Measurements from ENCODE around the gene DLST.

The DLST gene

GRCh38 chr14:74947353-74948227, 65.9 kb downstream of the DLST start:
- H3K36me3 ChIP-seq: peaks cover 8 to 36% (median 29%) of the 10 kb centered on the region in 3 donors
- intact Hi-C loops (cut with DNase I; ENCODE audit: low total_unique reads): loop anchor here (2.0 to 5.0 kb wide), 2 partner anchors 65 to 135 kb away; no protein-coding TSS in a partner anchor
- no peaks in the 10 kb centered on the region for H3K27me3 ChIP-seq
- no peak for TF ChIP-seq CTCF (IDR thresholded peaks at IDR 0.05)
- peaks cover 0 to 57% (median 45%) of the 10 kb centered on the region in 4 donors for H3K4me1 ChIP-seq
- H3K9me3 ChIP-seq: no peaks in the 10 kb centered on the region
- peak overlapping the region; percentile 67 to 79 for H3K27ac ChIP-seq
- no peak for DNase-seq
- H3K4me3 ChIP-seq: no peak overlapping the region

GRCh38 chr14:74948228-74949175, 66.8 kb downstream of the DLST start:
- peak in 1 of 2 donors; percentile 5 for DNase-seq
- H3K27me3 ChIP-seq: no peaks in the 10 kb centered on the region
- no peaks in the 10 kb centered on the region for H3K9me3 ChIP-seq
- intact Hi-C loops (cut with DNase I; ENCODE audit: low total_unique reads): loop anchor here (2.0 to 5.0 kb wide), 2 partner anchors 64 to 134 kb away; no protein-coding TSS in a partner anchor
- H3K4me3 ChIP-seq: no peak overlapping the region
- peaks cover 0 to 60% (median 50%) of the 10 kb centered on the region in 4 donors for H3K4me1 ChIP-seq
- TF ChIP-seq CTCF (IDR thresholded peaks at IDR 0.05): no peak
- peaks cover 8 to 36% (median 26%) of the 10 kb centered on the region in 3 donors for H3K36me3 ChIP-seq
- peak overlapping the region; percentile 76 to 79 for H3K27ac ChIP-seq

- peaks cover 8 to 35% (median 26%) of the 10 kb centered on the region in 3 donors for H3K36me3 ChIP-seq
- H3K9me3 ChIP-seq: no peaks in the 10 kb centered on the region
- no peaks in the 10 kb centered on the region for H3K27me3 ChIP-seq
- H3K4me1 ChIP-seq: peaks cover 0 to 67% (median 57%) of the 10 kb centered on the region in 4 donors
- intact Hi-C loops (cut with DNase I; ENCODE audit: low total_unique reads): loop anchor here (2.0 to 5.0 kb wide), 2 partner anchors 63 to 134 kb away; no protein-coding TSS in a partner anchor
- H3K27ac ChIP-seq: peak overlapping the region; percentile 76 to 79
- TF ChIP-seq CTCF (IDR thresholded peaks at IDR 0.05): no peak
- no peak overlapping the region for H3K4me3 ChIP-seq
- peak in 1 of 2 donors; percentile 15 for DNase-seq
Observed at GRCh38 chr14:74949191-74949601, 67.5 kb downstream of the DLST start.

- H3K9me3 ChIP-seq: no peaks in the 10 kb centered on the region
- H3K27ac ChIP-seq: peak overlapping the region; percentile 76 to 79
- H3K4me1 ChIP-seq: peaks cover 0 to 74% (median 61%) of the 10 kb centered on the region in 4 donors
- intact Hi-C loops (cut with DNase I; ENCODE audit: low total_unique reads): loop anchor here (2.0 to 10.0 kb wide), 3 partner anchors 62 to 133 kb away; partner anchors contain the start of genes ACYP1 and ZC2HC1C
- no peaks in the 10 kb centered on the region for H3K27me3 ChIP-seq
- peak in 1 of 2 donors; percentile 15 for DNase-seq
- TF ChIP-seq CTCF (IDR thresholded peaks at IDR 0.05): no peak
- H3K36me3 ChIP-seq: peaks cover 8 to 33% (median 26%) of the 10 kb centered on the region in 3 donors
- no peak overlapping the region for H3K4me3 ChIP-seq
Observed at GRCh38 chr14:74949859-74950573, 68.3 kb downstream of the DLST start.
